ENCODE measurements around the gene DNAJB9. TPM values are rescaled to one million over a fixed set of nuclear protein-coding genes. Genes with fewer than 3 reads are reported as not detected.

DNAJB9 gene
- total and polyA plus RNA-seq, 12 donors = 8.4 to 175 (median 44.9) TPM

DNA sequence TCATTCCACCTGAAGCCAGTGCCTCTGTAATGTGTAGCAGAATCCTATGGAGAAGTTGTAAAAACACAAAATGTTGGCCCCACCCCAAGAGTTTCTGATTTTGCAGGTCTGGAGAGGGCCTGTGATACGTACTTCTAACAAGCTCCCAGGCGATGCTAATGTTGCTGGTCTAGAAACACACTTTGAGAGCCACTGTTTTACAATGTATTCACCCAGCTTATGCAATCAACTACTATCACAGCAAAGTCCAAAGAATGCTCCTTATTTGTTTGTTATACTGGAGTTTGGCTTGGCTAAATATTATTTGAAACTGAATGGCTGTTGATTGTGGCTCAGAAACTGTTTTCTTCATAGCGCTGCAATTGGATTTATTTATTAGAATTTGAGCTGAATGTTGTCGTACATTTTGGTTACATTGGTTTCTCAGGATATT is 44.3 kb downstream of the DNAJB9 start:
- DNase-seq = no peak
- Histone ChIP-seq H3K27me3 (no peaks in the 10 kb centered on the region), H3K27ac (no peak overlapping the region), H3K4me3 (no peak overlapping the region), H3K36me3 (replicated peaks in 1 of 2) (peaks cover 0 to 3% of the 10 kb centered on the region in 2 donors), H3K9me3 (replicated peaks in 1 of 3) (no peaks in the 10 kb centered on the region), H3K4me1 (replicated peaks in 1 of 2) (no peaks in the 10 kb centered on the region)
- TF ChIP-seq, protein P1, sequence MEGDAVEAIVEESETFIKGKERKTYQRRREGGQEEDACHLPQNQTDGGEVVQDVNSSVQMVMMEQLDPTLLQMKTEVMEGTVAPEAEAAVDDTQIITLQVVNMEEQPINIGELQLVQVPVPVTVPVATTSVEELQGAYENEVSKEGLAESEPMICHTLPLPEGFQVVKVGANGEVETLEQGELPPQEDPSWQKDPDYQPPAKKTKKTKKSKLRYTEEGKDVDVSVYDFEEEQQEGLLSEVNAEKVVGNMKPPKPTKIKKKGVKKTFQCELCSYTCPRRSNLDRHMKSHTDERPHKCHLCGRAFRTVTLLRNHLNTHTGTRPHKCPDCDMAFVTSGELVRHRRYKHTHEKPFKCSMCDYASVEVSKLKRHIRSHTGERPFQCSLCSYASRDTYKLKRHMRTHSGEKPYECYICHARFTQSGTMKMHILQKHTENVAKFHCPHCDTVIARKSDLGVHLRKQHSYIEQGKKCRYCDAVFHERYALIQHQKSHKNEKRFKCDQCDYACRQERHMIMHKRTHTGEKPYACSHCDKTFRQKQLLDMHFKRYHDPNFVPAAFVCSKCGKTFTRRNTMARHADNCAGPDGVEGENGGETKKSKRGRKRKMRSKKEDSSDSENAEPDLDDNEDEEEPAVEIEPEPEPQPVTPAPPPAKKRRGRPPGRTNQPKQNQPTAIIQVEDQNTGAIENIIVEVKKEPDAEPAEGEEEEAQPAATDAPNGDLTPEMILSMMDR (IDR thresholded peaks at IDR 0.05) = no peak
- no peak for TF ChIP-seq POLR2A (IDR thresholded peaks at IDR 0.05)
- intact Hi-C loops (cut with DNase I) = no loop called here
- WGBS, 4 donors = 87 to 93% (median 91%) methylated on average over 4 of the region's 4 CpGs

DNA sequence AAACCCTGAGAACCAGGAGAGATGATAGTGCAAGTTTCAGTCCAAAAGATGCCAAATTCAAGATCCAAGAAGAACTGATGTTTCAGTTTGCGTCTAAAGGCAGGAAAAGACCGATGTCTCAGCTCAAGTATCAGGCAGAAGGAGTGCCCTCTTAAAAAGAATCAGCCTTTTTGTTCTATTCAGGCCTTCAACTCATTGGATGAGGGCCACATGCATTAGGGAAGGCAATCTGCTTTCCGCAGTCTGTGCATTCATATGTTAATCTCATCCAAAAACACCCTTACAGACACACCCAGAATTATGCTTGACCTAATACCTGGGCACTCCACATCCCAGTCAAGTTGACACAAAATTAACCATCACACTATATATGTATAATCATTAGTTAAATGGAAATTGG is 45.2 kb downstream of the DNAJB9 start:
- intact Hi-C loops (cut with DNase I) = no loop called here
- WGBS, 4 donors = 91 to 98% (median 92%) methylated on average over 3 of the region's 3 CpGs

DNA sequence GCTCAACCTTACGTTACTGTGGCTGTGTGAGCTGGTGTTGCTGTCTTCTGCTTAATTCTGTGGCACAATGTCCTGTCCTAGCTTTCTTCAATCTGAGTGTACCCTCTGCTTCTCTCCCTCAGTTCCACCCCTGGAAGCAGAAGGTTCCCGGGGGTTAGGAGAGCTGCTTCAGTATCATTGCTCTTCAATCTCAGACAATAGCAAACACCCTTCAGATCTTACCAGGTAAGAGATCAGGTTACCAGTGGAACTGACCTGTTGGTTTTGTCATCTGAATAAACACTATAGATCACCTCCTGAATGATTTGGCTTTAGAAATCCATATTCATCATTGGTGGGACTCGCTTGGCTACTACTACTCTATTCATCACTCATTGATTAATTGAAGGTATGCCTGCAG is 48.4 kb downstream of the DNAJB9 start:
- H3K4me1 ChIP-seq (replicated peaks in 1 of 2) = no peaks in the 10 kb centered on the region
- intact Hi-C loops (cut with DNase I) = no loop called here
- DNase-seq = no peak
- H3K4me3 ChIP-seq = no peak overlapping the region
- peaks cover 0 to 3% of the 10 kb centered on the region in 2 donors for H3K36me3 ChIP-seq (replicated peaks in 1 of 2)
- no peaks in the 10 kb centered on the region for H3K9me3 ChIP-seq (replicated peaks in 1 of 3)
- 75 to 89% (median 80%) methylated on average over 3 of the region's 3 CpGs for WGBS, 4 donors
- no peaks in the 10 kb centered on the region for H3K27me3 ChIP-seq
- H3K27ac ChIP-seq = no peak overlapping the region
- TF ChIP-seq POLR2A (IDR thresholded peaks at IDR 0.05) = no peak
- TF ChIP-seq, protein P1 (IDR thresholded peaks at IDR 0.05) = no peak

More for the DNA sequence above, 45.2 kb downstream of the DNAJB9 start:
- DNase-seq = no peak
- H3K4me3 ChIP-seq = no peak overlapping the region
- H3K4me1 ChIP-seq (replicated peaks in 1 of 2) = no peaks in the 10 kb centered on the region
- no peak overlapping the region for H3K27ac ChIP-seq
- no peaks in the 10 kb centered on the region for H3K9me3 ChIP-seq (replicated peaks in 1 of 3)
- H3K27me3 ChIP-seq = no peaks in the 10 kb centered on the region
- H3K36me3 ChIP-seq (replicated peaks in 1 of 2) = peaks cover 0 to 3% of the 10 kb centered on the region in 2 donors
- no peak for TF ChIP-seq POLR2A (IDR thresholded peaks at IDR 0.05)
- TF ChIP-seq, protein P1 (IDR thresholded peaks at IDR 0.05) = no peak

DNA sequence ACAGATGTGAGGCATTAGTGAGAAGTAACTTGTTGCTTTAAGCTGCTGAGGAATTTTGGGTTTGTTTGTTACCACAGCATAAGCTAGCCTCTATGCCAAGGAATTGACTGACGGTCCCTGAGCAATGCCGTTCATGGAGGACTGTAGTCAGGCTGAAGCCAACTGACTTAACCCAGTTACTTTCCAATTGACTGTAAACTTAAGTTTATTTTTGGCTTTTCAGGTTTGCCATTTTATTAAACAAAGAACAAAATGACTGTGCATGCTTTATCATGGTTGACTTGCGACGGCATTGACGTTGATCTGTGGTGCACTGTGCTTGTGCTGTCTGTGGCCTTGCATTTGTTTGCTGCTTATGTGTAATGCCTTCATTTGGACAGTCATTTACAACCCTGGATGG is 53.5 kb downstream of the DNAJB9 start:
- Histone ChIP-seq H3K4me3 (no peak overlapping the region), H3K27ac (no peak overlapping the region), H3K4me1 (replicated peaks in 1 of 2) (no peaks in the 10 kb centered on the region), H3K36me3 (replicated peaks in 1 of 2) (no peaks in the 10 kb centered on the region), H3K9me3 (replicated peaks in 1 of 3) (no peaks in the 10 kb centered on the region), H3K27me3 (no peaks in the 10 kb centered on the region)
- intact Hi-C loops (cut with DNase I) = no loop called here
- TF ChIP-seq POLR2A (IDR thresholded peaks at IDR 0.05) = no peak
- TF ChIP-seq, protein P1 (IDR thresholded peaks at IDR 0.05) = no peak
- no peak for DNase-seq
- WGBS, 4 donors = 77 to 85% (median 83%) methylated on average over 5 of the region's 5 CpGs

Other genes starting within 250 kb of the DNAJB9 start
- gene NRCAM, start 113.4 kb upstream of the DNAJB9 start, total RNA-seq = 100 to 1,000 TPM in 8 of 9 donors, 10 to 100 TPM in 1; 73.2 to 222 (median 155) TPM
- 100 to 1,000 TPM in 1 of 3 donors, 10 to 100 TPM in 2; 71.6 to 103 (median 78.9) TPM for gene NRCAM, start 113.4 kb upstream of the DNAJB9 start, polyA plus RNA-seq
- 10 to 100 TPM; 30.7 to 79.0 (median 54.0) TPM for gene PNPLA8, start 43.7 kb upstream of the DNAJB9 start, total RNA-seq
- gene PNPLA8, start 43.7 kb upstream of the DNAJB9 start, polyA plus RNA-seq = 100 to 1,000 TPM in 1 of 3 donors, 10 to 100 TPM in 2; 17.9 to 131 (median 26.1) TPM
- 10 to 100 TPM; 16.6 to 35.6 (median 28.0) TPM for gene THAP5, start 168 bp upstream of the DNAJB9 start, total RNA-seq
- 10 to 100 TPM in 1 of 3 donors, 1 to 10 TPM in 2; 5.9 to 58.3 (median 7.3) TPM for gene THAP5, start 168 bp upstream of the DNAJB9 start, polyA plus RNA-seq